H1 (cell line): ENCODE data around the gene COL4A1. TPM values are rescaled to one million over a fixed set of nuclear protein-coding genes. Genes with fewer than 3 reads are reported as not detected.
"Not testable (repeated sequence)": the region's sequence is repeated elsewhere in the genome, so short reads cannot be mapped to it uniquely, and the experiment has no call there.

Experiments used
- CTCF ChIA-PET: fragments of 300-600 bp; sonication (Branson Sonifier 250); formaldehyde crosslinking; loops from one replicate; lab custom pipeline; 2021; ENCODE audit not compliant: partially characterized antibody; lab: Charles Lee
- POLR2A ChIA-PET: fragments of 300-600 bp; sonication (Branson Sonifier 250); formaldehyde crosslinking; loops from one replicate; lab custom pipeline; 2021; ENCODE audit warnings: inconsistent platforms; ENCODE audit not compliant: partially characterized antibody; lab: Charles Lee
- DNase-seq, 2 experiments: peaks; one replicate each; pipeline versions ENCODE4 v3.0.0 to v3.0.0-alpha.2; 2010 to 2022; ENCODE audit warnings: low spot score in 2 of 2, low read depth in 1 of 2, mixed read lengths in 1 of 2
- FAIRE-seq: peaks from 2 replicates; lab custom pipeline; 2011; peaks lifted over from hg19 to GRCh38; lab: Jason Lieb, UNC
- H2AFZ ChIP-seq: 2 replicates; pipeline ENCODE4 v1.8.1; 2012; ENCODE audit warnings: low read length, inconsistent platforms
- H2AK5ac ChIP-seq: 2 replicates; pipeline ENCODE4 v1.6.1; 2013; ENCODE audit warnings: low read depth, low read length
- H2BK120ac ChIP-seq: replicated peaks from 2 replicates; pipeline ENCODE3; 2013; ENCODE audit warnings: low read depth, low read length, inconsistent platforms
- H2BK12ac ChIP-seq: 2 replicates; pipeline ENCODE4 v1.6.1; 2013; ENCODE audit warnings: low read depth, low read length
- H2BK15ac ChIP-seq: 2 replicates; pipeline ENCODE4 v1.6.1; 2013; ENCODE audit warnings: low read length
- H2BK20ac ChIP-seq: 2 replicates; pipeline ENCODE4 v1.6.1; 2013; ENCODE audit warnings: low read length
- H2BK5ac ChIP-seq: 2 replicates; pipeline ENCODE4 v1.6.1; 2013; ENCODE audit warnings: low read depth, low read length
- H3K14ac ChIP-seq: 2 replicates; pipeline ENCODE4 v1.6.1; 2013; ENCODE audit warnings: inconsistent platforms; ENCODE audit not compliant: insufficient read length
- H3K18ac ChIP-seq: 2 replicates; pipeline ENCODE4 v1.6.1; 2013; ENCODE audit warnings: low read length; ENCODE audit errors: extremely low read depth
- H3K23ac ChIP-seq: 2 replicates; pipeline ENCODE4 v1.6.1; 2013; ENCODE audit warnings: inconsistent platforms; ENCODE audit not compliant: insufficient read length
- H3K23me2 ChIP-seq: 2 replicates; pipeline ENCODE4 v1.6.1; 2013; ENCODE audit warnings: low read depth, low read length
- H3K27ac ChIP-seq: 2 replicates; pipeline ENCODE4 v1.6.1; 2011; ENCODE audit warnings: low read depth, low read length, inconsistent platforms
- H3K27me3 ChIP-seq, 4 experiments: replicated peaks in 1 of 4; 1 replicate in 1 of 4; 2 replicates in 3 of 4; pipeline versions ENCODE4 v1.6.1 to v1.8.1; 2011 to 2013; ENCODE audit warnings: low read length in 3 of 4, mild to moderate bottlenecking in 3 of 4, inconsistent platforms in 2 of 4, mixed read lengths in 2 of 4, moderate library complexity in 1 of 4; ENCODE audit not compliant: control insufficient read depth in 3 of 4, insufficient read depth in 3 of 4; ENCODE audit errors: extremely low read depth in 1 of 4
- H3K36me3 ChIP-seq, 4 experiments: 2 replicates each; pipeline versions ENCODE4 v1.6.1 to v1.8.1; 2011 to 2013; ENCODE audit warnings: mild to moderate bottlenecking in 4 of 4, low read length in 3 of 4, moderate library complexity in 2 of 4, control low read depth in 1 of 4, inconsistent platforms in 1 of 4; ENCODE audit not compliant: insufficient read depth in 4 of 4, control insufficient read depth in 2 of 4
- H3K4ac ChIP-seq: replicated peaks from 2 replicates; pipeline ENCODE3; 2013; ENCODE audit warnings: low read length, low read depth, mixed read lengths, inconsistent platforms; ENCODE audit not compliant: insufficient read length
- H3K4me1 ChIP-seq, 4 experiments: replicated peaks in 1 of 4; 1 replicate in 1 of 4; 2 replicates in 3 of 4; pipeline versions ENCODE4 v1.6.1 to v1.8.1; 2011 to 2013; ENCODE audit warnings: low read length in 3 of 4, inconsistent platforms in 2 of 4, mixed read lengths in 1 of 4; ENCODE audit not compliant: insufficient read depth in 4 of 4, control insufficient read depth in 3 of 4
- H3K4me2 ChIP-seq, 2 experiments: 2 replicates each; pipeline versions ENCODE4 v1.6.1 to v1.8.1; 2011 to 2013; ENCODE audit warnings: low read depth in 2 of 2, low read length in 2 of 2, control low read depth in 1 of 2, inconsistent platforms in 1 of 2, mild to moderate bottlenecking in 1 of 2; ENCODE audit not compliant: insufficient read depth in 1 of 2
- H3K4me3 ChIP-seq, 4 experiments: fragments of 200-600, 300-600 bp in 1 of 4; sonication (generic), shearing (Covaris generic), sonication (Bioruptor Twin) in 1 of 4; 2 replicates each; pipeline versions ENCODE4 v1.5.1 to v1.8.1; 2011 to 2016; ENCODE audit warnings: low read length in 4 of 4, low read depth in 3 of 4, control low read depth in 2 of 4, inconsistent platforms in 2 of 4, mild to moderate bottlenecking in 2 of 4, mixed read lengths in 1 of 4, moderate library complexity in 1 of 4; ENCODE audit not compliant: insufficient read depth in 2 of 4; ENCODE audit errors: extremely low read depth in 1 of 4
- H3K56ac ChIP-seq: replicated peaks from 2 replicates; pipeline ENCODE3; 2013; ENCODE audit warnings: low read depth, mild to moderate bottlenecking, mixed read lengths, low read length, inconsistent platforms; ENCODE audit not compliant: insufficient read length
- H3K79me1 ChIP-seq: 2 replicates; pipeline ENCODE4 v1.6.1; 2013; ENCODE audit warnings: low read depth, low read length, control low read depth
- H3K79me2 ChIP-seq, 2 experiments: 2 replicates each; pipeline versions ENCODE4 v1.6.1 to v1.8.1; 2012 to 2013; ENCODE audit warnings: low read length in 2 of 2, mild to moderate bottlenecking in 2 of 2, inconsistent platforms in 1 of 2; ENCODE audit not compliant: insufficient read depth in 2 of 2, control insufficient read depth in 1 of 2
- H3K9ac ChIP-seq, 4 experiments: replicated peaks in 1 of 4; 1 replicate in 1 of 4; 2 replicates in 3 of 4; pipeline versions ENCODE4 v1.6.1 to v1.8.1; 2011 to 2013; ENCODE audit warnings: low read depth in 3 of 4, low read length in 3 of 4, control low read depth in 2 of 4, mild to moderate bottlenecking in 2 of 4, moderate library complexity in 2 of 4, inconsistent platforms in 1 of 4; ENCODE audit errors: extremely low read depth in 1 of 4
- H3K9me3 ChIP-seq, 2 experiments: 2 replicates each; pipeline versions ENCODE4 v1.6.1 to v1.8.1; 2012 to 2013; ENCODE audit warnings: mild to moderate bottlenecking in 2 of 2, moderate library complexity in 2 of 2, control low read depth in 1 of 2, inconsistent platforms in 1 of 2, low read depth in 1 of 2, low read length in 1 of 2, mixed read lengths in 1 of 2; ENCODE audit not compliant: insufficient read depth in 2 of 2
- H4K20me1 ChIP-seq, 2 experiments: replicated peaks in 1 of 2; 2 replicates each; pipeline versions ENCODE3 to v1.8.1; 2011 to 2013; ENCODE audit warnings: inconsistent platforms in 2 of 2, low read length in 2 of 2, mild to moderate bottlenecking in 1 of 2; ENCODE audit not compliant: insufficient read depth in 2 of 2, control insufficient read depth in 1 of 2
- H4K5ac ChIP-seq: 2 replicates; pipeline ENCODE4 v1.6.1; 2013; ENCODE audit warnings: low read length, low read depth, mixed read lengths, inconsistent platforms; ENCODE audit not compliant: insufficient read length
- H4K8ac ChIP-seq: 2 replicates; pipeline ENCODE4 v1.8.0; 2013; ENCODE audit warnings: mild to moderate bottlenecking, moderate library complexity, low read length, inconsistent platforms; ENCODE audit not compliant: insufficient read depth; ENCODE audit errors: extremely low read depth
- H4K91ac ChIP-seq: replicated peaks from 2 replicates; pipeline ENCODE3; 2013; ENCODE audit warnings: low read length, mixed read lengths, inconsistent platforms; ENCODE audit not compliant: insufficient read length
- CTCF ChIP-seq, 3 experiments: IDR thresholded peaks; 1 replicate in 2 of 3; 2 replicates in 1 of 3; pipeline versions ENCODE4 v1.5.1 to v1.6.1; 2011; ENCODE audit warnings: low read length in 3 of 3, mild to moderate bottlenecking in 3 of 3, inconsistent platforms in 2 of 3, low read depth in 1 of 3, moderate library complexity in 1 of 3; ENCODE audit not compliant: insufficient read depth in 1 of 3; ENCODE audit errors: control extremely low read depth in 1 of 3
- RAD21 ChIP-seq, 2 experiments: IDR thresholded peaks in 1 of 2; conservative IDR thresholded peaks in 1 of 2; 2 replicates each; pipeline ENCODE4 v1.6.1; 2011; ENCODE audit warnings: low read depth in 2 of 2, low read length in 2 of 2, improper control_type of control experiment in 1 of 2, inconsistent platforms in 1 of 2, mild to moderate bottlenecking in 1 of 2, moderate library complexity in 1 of 2
- WGBS, 2 experiments: shearing (Covaris generic) in 1 of 2; methylation state at CpG; one replicate each; pipeline versions ENCODE4 v1.1.6 to v1.1.7; 2013 to 2015; ENCODE audit warnings: low lambda C conversion rate in 2 of 2, mixed read lengths in 2 of 2, inconsistent platforms in 1 of 2, low coverage in 1 of 2, missing lambda C conversion rate in 1 of 2; ENCODE audit not compliant: insufficient replicate concordance in 2 of 2, insufficient coverage in 1 of 2, insufficient read length in 1 of 2; ENCODE audit errors: extremely low coverage in 1 of 2, missing lambda C conversion rate in 1 of 2; 5-methylcytosine and 5-hydroxymethylcytosine counted together
- polyA plus RNA-seq, 7 experiments: library from polyadenylated mRNA; depleted of rRNA in 3 of 7; stranded (reverse) in 5 of 7; unstranded in 2 of 7; fragments of >200 nt in 5 of 7; fragments of 200-250 nt in 2 of 7; gene quantifications; 1 replicate in 5 of 7; 2 replicates in 1 of 7; 4 replicates in 1 of 7; pipeline versions ENCODE4 v1.2.1 to v1.2.3, GENCODE V29; 2011 to 2013; ENCODE audit warnings: missing spikeins in 2 of 7, mixed read lengths in 2 of 7
- total RNA-seq: library from RNA; stranded (reverse); fragmentation: NEBNext Ultra II Directional; extraction: Animal tissue kit (Norgen Biotek cat#: 25700); gene quantifications from 2 replicates; pipeline ENCODE4 v1.2.1, GENCODE V29; 2021

COL4A1 gene
- total and polyA plus RNA-seq, 2 of the 8 experiments (the other 6 are each of a cell fraction or from before 2014, with no cell fraction given): 30.7 to 82.0 TPM

- H2BK5ac ChIP-seq, H3K27ac ChIP-seq, H3K4me2 ChIP-seq, H3K4me3 ChIP-seq, H4K91ac ChIP-seq, POLR2A ChIA-PET, H3K14ac ChIP-seq, H2AK5ac ChIP-seq, H3K23ac ChIP-seq, H3K27me3 ChIP-seq, H4K20me1 ChIP-seq, H3K18ac ChIP-seq, H3K79me1 ChIP-seq, H3K79me2 ChIP-seq, H2BK20ac ChIP-seq, H4K8ac ChIP-seq, H2BK12ac ChIP-seq, H3K23me2 ChIP-seq, H2AFZ ChIP-seq, H2BK15ac ChIP-seq, H3K56ac ChIP-seq, H2BK120ac ChIP-seq, H3K36me3 ChIP-seq, FAIRE-seq, H4K5ac ChIP-seq, H3K9me3 ChIP-seq, H3K4ac ChIP-seq, H3K9ac ChIP-seq: not testable (repeated sequence)
- CTCF ChIA-PET: interaction anchor here (1.2 to 3.6 kb wide), 5 partner anchors 9 to 72 kb away, joined by 3 to 20 read pairs (median 8); no protein-coding TSS in a partner anchor
- DNase-seq: peak in 1 of 2 experiments; percentile 77
- 69% methylated on average over 6 of the region's 6 CpGs; no CpG with 5 or more reads in 1 of the 2 experiments for WGBS, 2 experiments
- H3K4me1 ChIP-seq: peaks cover 2 to 14% (median 7%) of the 10 kb centered on the region in 4 experiments; a peak in 5 of 7 replicates
- TF ChIP-seq CTCF (IDR thresholded peaks at IDR 0.05; ENCODE audit: control extremely low read depth in 1 of 3, insufficient read depth in 1 of 3, low read depth in 1 of 3, low read length in 3 of 3) (peak; percentile 52 to 66 (median 54)), RAD21 (IDR thresholded peaks at IDR 0.05 in 1 of 2, conservative IDR thresholded peaks at IDR 0.05 in 1 of 2; ENCODE audit: low read depth in 2 of 2, low read length in 2 of 2) (peak; percentile 12 to 18; a peak in 2 of 4 replicates)
- TF ChIP-seq, all 59 proteins: peak for 2; not testable (repeated sequence) for 57
Measured at GRCh38 chr13:110112379-110112778, 194.6 kb downstream of the COL4A1 start.
